AG09309 (cell line): Measurements from ENCODE around the gene D2HGDH.
"Not testable (repeated sequence)": the region's sequence is repeated elsewhere in the genome, so short reads cannot be mapped to it uniquely, and the experiment has no call there.

Source experiments
- DNase-seq: peaks from one replicate; pipeline ENCODE4 v3.0.0-alpha.2; 2010; ENCODE audit warnings: low read depth
- H3K4me3 ChIP-seq: 2 replicates; pipeline ENCODE4 v1.5.1; 2011; ENCODE audit warnings: mild to moderate bottlenecking, low read depth, low read length, moderate library complexity; ENCODE audit not compliant: control insufficient read depth
- CTCF ChIP-seq: IDR thresholded peaks from 2 replicates; pipeline ENCODE4 v1.5.1; 2011; ENCODE audit warnings: mild to moderate bottlenecking, low read depth, low read length, inconsistent platforms; ENCODE audit not compliant: insufficient read depth, control insufficient read depth; ENCODE audit errors: missing control alignments

The D2HGDH gene

GRCh38 chr2:241816431-241817121 is 82.1 kb downstream of the D2HGDH start:
- no peak for DNase-seq
- TF ChIP-seq CTCF, result no peak
- H3K4me3 ChIP-seq, result no peak overlapping the region

GRCh38 chr2:241817126-241817820 is 82.8 kb downstream of the D2HGDH start:
- H3K4me3 ChIP-seq, result no peak overlapping the region
- no peak for TF ChIP-seq CTCF
- DNase-seq, result no peak

GRCh38 chr2:241817821-241818215 is 83.4 kb downstream of the D2HGDH start:
- H3K4me3 ChIP-seq, DNase-seq: not testable (repeated sequence)
